Ascending aorta (tissue), 2 donors: Measurements from ENCODE around the gene KRTAP5-4. TPM values are rescaled to one million over a fixed set of nuclear protein-coding genes. Genes with fewer than 3 reads are reported as not detected.
"Not testable (repeated sequence)": the region's sequence is repeated elsewhere in the genome, so short reads cannot be mapped to it uniquely, and the experiment has no call there.

Experiments used
- DNase-seq, 2 donors: peaks; one replicate each; pipeline ENCODE4 v3.0.0-alpha.2; 2019; ENCODE audit warnings: low spot score in 2 of 2
- H3K27ac ChIP-seq, 2 donors: fragments of 200-600 bp; sonication (generic); one replicate each; pipeline ENCODE4 v1.5.1; 2016 to 2017; ENCODE audit warnings: mild to moderate bottlenecking in 1 of 2
- H3K27me3 ChIP-seq: fragments of 200-600 bp; sonication (generic); one replicate; pipeline ENCODE4 v1.5.1; 2017
- H3K36me3 ChIP-seq, 2 donors: fragments of 200-600 bp; sonication (generic); one replicate each; pipeline ENCODE4 v1.5.1; 2016
- H3K4me1 ChIP-seq, 2 donors: fragments of 200-600 bp; sonication (generic); one replicate each; pipeline ENCODE4 v1.5.1; 2016 to 2017; ENCODE audit warnings: mild to moderate bottlenecking in 1 of 2
- H3K4me3 ChIP-seq, 2 donors: fragments of 200-600 bp; sonication (generic); one replicate each; pipeline ENCODE4 v1.5.1; 2016 to 2017; ENCODE audit warnings: mild to moderate bottlenecking in 1 of 2
- H3K9me3 ChIP-seq, 2 donors: fragments of 200-600 bp; sonication (generic); one replicate each; pipeline ENCODE4 v1.5.1; 2016
- intact Hi-C: fragments of 100-400 bp; cut with DNase I; formaldehyde crosslinking; loops from one replicate; pipeline ENCODE4 v1.15.1; 2023
- total RNA-seq: library from RNA; depleted of rRNA; stranded (reverse); fragments of >200 nt; gene quantifications from one replicate; pipeline ENCODE4 v1.1.0, GENCODE V29; 2016
- TF ChIP-seq, protein P1 (sequence below), 3 experiments: fragments of 200-600 bp in 2 of 3; fragments of 450-650 bp in 1 of 3; sonication (generic) in 2 of 3; IDR thresholded peaks; one replicate each; pipeline ENCODE4 v1.5.1; 2016 to 2019; ENCODE audit warnings: antibody characterized with exemption in 3 of 3, mild to moderate bottlenecking in 1 of 3, moderate library complexity in 1 of 3

Gene KRTAP5-4
- total RNA-seq, 1 donor from 2014 or later: not detected

DNA sequence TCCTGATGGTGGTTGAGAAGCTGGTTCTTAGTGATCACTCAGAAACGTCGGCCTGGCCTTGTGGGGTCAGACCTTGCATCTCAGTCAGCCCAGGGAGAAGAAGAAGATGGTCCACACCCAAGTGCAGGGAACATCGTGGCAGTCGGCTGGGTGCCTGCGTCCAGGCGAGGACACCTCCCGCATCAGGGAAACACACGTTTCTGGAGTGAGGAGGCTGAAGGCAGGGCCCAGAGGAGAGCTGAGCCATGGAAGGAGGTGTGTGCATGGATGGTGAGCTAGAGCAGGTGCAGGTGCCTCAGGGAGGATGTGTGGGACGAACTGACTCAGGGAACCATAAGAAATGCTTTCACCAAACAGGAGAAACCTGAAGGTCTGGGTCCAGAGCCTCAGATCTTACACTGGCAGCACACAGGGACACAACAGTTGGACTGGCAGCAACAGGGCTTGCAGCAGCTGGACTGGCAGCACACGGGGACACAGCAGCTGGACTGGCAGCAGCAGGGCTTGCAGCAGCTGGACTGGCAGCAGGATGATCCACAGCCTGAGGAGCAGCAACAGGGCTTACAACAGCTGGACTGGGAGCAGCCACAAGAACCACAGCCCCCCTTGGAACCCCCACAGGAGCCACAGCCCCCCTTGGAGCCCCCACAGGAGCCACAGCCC lies 24.5 kb downstream of the KRTAP5-4 start:
- Histone ChIP-seq H3K9me3 (no peaks in the 10 kb centered on the region), H3K4me3 (no peak overlapping the region), H3K36me3 (no peaks in the 10 kb centered on the region), H3K27ac (no peak overlapping the region), H3K4me1 (no peaks in the 10 kb centered on the region), H3K27me3 (no peaks in the 10 kb centered on the region)
- no peak for DNase-seq
- intact Hi-C loops: no loop called here
- TF ChIP-seq, protein P1, sequence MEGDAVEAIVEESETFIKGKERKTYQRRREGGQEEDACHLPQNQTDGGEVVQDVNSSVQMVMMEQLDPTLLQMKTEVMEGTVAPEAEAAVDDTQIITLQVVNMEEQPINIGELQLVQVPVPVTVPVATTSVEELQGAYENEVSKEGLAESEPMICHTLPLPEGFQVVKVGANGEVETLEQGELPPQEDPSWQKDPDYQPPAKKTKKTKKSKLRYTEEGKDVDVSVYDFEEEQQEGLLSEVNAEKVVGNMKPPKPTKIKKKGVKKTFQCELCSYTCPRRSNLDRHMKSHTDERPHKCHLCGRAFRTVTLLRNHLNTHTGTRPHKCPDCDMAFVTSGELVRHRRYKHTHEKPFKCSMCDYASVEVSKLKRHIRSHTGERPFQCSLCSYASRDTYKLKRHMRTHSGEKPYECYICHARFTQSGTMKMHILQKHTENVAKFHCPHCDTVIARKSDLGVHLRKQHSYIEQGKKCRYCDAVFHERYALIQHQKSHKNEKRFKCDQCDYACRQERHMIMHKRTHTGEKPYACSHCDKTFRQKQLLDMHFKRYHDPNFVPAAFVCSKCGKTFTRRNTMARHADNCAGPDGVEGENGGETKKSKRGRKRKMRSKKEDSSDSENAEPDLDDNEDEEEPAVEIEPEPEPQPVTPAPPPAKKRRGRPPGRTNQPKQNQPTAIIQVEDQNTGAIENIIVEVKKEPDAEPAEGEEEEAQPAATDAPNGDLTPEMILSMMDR (IDR thresholded peaks at IDR 0.05): no peak

DNA sequence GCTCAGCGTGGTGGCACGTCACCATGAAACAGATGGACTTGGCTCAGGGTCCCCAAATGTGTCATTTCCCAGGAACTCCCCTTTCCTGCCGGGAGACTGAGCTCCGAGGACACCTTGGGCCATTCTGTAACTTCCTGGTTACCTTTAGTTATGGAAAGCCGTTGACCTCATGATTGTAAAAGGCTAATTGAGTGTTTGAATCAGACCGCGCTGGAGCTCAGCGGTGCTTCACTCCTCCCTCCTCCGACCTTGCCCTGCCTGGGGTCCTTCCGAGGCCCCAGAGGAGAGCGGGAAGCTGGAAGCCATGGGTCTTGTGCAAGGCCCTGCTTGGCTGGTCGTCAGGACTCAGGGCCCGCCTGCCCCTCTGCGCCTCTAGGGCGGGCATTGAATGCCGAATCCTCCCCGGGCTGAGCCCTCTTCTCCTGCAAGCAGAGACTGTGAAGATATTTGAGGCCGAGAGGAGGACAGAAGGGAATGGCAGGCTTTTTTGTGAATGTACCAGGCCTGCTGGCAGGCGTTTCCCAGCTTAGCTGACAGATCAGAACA lies 25.3 kb downstream of the KRTAP5-4 start:
- H3K27ac ChIP-seq, H3K4me1 ChIP-seq, H3K9me3 ChIP-seq, DNase-seq, intact Hi-C loops, H3K27me3 ChIP-seq, H3K4me3 ChIP-seq, H3K36me3 ChIP-seq: not testable (repeated sequence)

DNA sequence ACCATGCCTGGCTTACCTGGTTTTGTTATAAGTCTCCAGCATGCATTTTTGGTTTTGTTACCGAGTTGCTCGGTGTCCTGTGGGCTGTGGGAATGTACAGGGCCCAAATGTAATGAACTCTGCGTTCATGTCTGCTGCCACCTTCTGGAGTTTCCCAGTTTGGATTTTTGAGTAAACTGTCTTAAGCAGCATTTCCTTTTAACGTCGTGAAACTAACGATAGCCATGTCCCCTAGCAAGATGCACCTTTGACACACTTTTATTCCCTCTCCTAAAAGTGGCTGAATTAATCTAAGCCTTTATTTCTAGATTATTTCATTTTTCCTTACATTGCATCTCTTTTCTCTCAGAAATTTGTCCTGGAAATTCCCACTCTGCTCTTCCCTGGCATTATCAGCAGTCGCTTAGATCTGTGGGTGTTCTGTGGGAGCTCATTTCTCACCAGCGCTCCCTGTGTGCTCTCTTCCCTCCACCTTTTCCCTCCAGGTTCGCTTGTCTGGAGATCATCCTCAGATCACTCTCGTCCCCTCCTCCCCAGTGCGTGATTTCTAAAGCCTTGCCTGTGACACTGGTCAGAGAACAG lies 25.9 kb downstream of the KRTAP5-4 start:
- intact Hi-C loops, DNase-seq, H3K27ac ChIP-seq, H3K27me3 ChIP-seq, H3K36me3 ChIP-seq, H3K9me3 ChIP-seq, H3K4me1 ChIP-seq, H3K4me3 ChIP-seq: not testable (repeated sequence)

DNA sequence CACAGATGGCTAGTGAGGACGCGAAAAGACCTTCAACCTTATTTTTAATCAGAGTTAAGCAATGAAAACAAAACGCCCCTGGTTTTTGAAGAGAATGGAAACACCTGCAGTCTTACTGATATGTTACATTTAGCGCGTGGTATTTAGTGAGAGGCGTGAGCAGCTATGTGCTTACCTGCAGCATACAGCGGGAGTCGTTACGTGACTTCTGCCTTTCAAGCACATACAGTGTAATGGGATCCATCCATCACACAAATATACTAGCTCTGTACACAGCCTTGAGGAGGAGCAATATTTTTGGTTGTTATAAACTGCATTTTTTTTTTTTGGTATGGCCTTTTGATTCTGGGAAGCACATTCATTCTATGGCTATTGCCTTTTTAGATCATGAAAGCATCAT lies 29.3 kb downstream of the KRTAP5-4 start:
- H3K27ac ChIP-seq: no peak overlapping the region
- no peaks in the 10 kb centered on the region for H3K27me3 ChIP-seq
- TF ChIP-seq, protein P1 (IDR thresholded peaks at IDR 0.05): no peak
- no peaks in the 10 kb centered on the region for H3K4me1 ChIP-seq
- H3K4me3 ChIP-seq: no peak overlapping the region
- intact Hi-C loops: no loop called here
- no peaks in the 10 kb centered on the region for H3K36me3 ChIP-seq
- no peak for DNase-seq
- no peaks in the 10 kb centered on the region for H3K9me3 ChIP-seq

DNA sequence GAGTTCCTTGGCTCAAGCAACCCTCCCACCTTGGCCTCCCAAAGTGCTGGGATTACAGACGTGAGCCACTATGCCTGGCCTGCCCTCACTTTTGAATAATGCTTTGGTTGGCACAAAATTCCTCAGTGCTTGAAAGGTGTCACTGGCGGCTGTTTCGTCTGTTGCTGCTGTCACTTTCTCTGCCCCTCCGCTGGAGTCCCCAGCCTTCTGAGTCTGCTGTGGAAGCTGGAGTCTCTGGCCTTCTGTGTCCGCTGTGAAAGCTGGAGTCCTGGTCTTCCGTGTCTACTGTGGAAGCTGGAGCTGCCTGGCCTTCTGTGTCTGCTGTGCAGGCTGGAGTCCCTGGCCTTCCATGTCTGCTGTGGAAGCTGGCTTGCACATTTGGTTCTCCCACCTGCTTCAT lies 31.9 kb downstream of the KRTAP5-4 start:
- Histone ChIP-seq H3K27ac (no peak overlapping the region), H3K4me1 (no peaks in the 10 kb centered on the region), H3K9me3 (no peaks in the 10 kb centered on the region), H3K27me3 (no peaks in the 10 kb centered on the region), H3K4me3 (no peak overlapping the region), H3K36me3 (no peaks in the 10 kb centered on the region)
- TF ChIP-seq, protein P1 (IDR thresholded peaks at IDR 0.05): no peak
- intact Hi-C loops: no loop called here
- no peak for DNase-seq

DNA sequence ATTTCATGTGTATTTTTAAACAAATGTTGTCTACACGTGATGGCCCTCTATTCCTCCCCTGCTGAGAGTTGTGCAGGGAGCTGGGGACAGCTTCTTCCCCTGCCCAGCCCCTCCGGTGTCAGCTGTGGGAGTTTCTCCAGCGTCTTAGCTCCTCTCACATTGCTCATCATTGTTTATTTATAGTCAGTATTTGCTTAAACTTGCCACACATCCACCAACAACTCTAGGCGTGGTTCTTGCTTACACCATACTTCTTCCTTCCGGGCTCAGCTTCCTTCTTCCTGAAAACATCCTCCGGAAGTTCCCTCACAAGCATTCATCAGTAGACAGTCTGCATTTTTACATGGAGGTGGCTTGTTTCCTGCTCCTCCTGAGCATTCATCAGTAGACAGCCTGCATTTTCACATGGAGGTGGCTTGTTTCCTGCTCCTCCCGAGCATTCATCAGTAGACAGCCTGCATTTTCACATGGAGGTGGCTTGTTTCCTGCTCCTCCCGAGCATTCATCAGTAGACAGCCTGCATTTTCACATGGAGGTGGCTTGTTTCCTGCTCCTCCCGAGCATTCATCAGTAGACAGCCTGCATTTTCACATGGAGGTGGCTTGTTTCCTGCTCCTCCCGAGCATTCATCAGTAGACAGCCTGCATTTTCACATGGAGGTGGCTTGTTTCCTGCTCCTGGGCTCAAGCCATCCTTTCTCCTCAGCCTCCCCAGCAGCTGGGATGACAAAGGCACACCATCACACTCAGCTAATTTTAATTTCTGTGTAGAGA lies 32.6 kb downstream of the KRTAP5-4 start:
- H3K9me3 ChIP-seq, H3K4me3 ChIP-seq, intact Hi-C loops, H3K36me3 ChIP-seq, H3K27me3 ChIP-seq, DNase-seq, H3K27ac ChIP-seq, H3K4me1 ChIP-seq: not testable (repeated sequence)

DNA sequence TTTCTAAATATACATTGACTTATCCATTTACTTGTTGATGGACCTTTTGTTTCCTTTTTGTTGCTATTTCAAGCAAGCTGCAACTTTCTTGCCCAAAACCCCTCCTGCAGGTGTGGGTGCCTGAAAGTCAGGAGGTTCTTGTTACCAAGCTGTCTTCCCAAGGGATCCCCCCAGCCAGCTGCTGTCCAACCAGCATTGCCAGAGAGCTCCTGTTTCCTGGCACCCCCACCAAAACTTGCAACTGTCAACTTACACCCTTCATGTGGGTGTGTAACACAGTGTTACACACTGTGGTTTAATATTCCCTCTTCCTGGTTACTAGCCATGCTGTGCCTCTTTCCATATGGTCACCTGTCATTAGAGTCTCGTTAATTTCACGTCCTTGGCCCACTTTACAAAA lies 35.2 kb downstream of the KRTAP5-4 start:
- no peaks in the 10 kb centered on the region for H3K27me3 ChIP-seq
- H3K9me3 ChIP-seq: no peaks in the 10 kb centered on the region
- H3K4me1 ChIP-seq: no peaks in the 10 kb centered on the region
- no peak for DNase-seq
- H3K27ac ChIP-seq: no peak overlapping the region
- H3K36me3 ChIP-seq: no peaks in the 10 kb centered on the region
- TF ChIP-seq, protein P1 (IDR thresholded peaks at IDR 0.05): no peak
- intact Hi-C loops: no loop called here
- no peak overlapping the region for H3K4me3 ChIP-seq

DNA sequence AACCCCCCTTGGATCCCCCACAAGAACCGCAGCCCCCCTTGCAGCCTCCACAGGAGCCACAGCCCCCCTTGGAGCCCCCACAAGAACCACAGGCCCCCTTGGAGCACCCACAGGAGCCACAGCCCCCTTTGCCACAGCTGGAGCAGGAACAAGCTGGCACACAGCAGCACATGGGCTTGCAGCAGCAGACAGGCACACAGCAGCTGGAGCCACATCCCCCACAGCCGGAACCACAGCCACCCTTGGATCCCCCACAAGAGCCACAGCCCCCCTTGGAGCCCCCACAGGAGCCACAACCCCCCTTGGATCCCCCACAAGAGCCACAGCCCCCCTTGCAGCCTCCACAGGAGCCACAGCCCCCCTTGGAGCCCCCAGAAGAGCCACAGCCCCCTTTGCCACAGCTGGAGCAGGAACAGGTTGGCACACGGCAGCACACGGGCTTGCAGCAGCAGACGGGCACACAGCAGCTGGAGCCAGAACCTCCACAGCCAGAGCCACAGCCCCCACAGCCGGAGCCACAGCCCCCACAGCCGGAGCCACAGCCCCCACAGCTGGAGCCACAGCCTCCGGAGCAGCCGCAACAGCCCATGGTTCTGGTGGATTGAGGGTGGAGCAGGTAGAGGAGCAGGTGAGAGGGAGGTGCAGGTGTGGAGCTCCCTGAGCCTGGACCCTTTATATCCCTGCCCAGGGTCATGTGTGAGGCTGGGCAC lies 37.1 kb downstream of the KRTAP5-4 start, which contains the start of gene KRTAP5-1:
Gene KRTAP5-1 (minus strand): TSS at position 623 of the 710 bp plus-strand sequence. CDS start 34 bp downstream, at position 589.
- H3K9me3 ChIP-seq, H3K4me3 ChIP-seq, H3K27ac ChIP-seq, H3K36me3 ChIP-seq, intact Hi-C loops, H3K27me3 ChIP-seq, DNase-seq, H3K4me1 ChIP-seq: not testable (repeated sequence)

DNA sequence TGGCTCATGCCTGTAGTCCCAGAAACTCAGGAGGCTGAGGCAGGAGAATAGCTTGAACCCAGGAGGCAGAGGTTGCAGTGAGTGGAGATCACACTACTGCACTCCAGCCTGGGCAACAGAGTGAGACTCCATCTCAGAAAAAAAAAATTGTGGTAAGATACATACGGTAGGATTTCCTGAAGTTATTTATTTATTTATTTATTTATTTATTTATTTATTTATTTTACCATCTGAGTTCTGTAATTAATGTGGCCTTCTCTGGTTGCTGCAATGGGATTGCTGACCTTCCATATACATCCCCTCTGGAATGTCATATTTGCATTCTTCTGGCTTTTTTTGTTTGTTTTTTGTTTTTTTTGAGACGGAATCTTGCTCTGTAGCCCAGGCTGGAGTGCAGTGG lies 39.0 kb downstream of the KRTAP5-4 start:
- intact Hi-C loops, DNase-seq, H3K27me3 ChIP-seq, H3K27ac ChIP-seq, H3K4me3 ChIP-seq, H3K4me1 ChIP-seq, H3K36me3 ChIP-seq, H3K9me3 ChIP-seq: not testable (repeated sequence)
